Activated effector memory CD4-positive, alpha-beta T cell treated with Interleukin-2 at 50 U/mL for 16 hours (primary cell): ENCODE data around the gene NPC1L1.

ENCODE experiments used
- DNase-seq: peaks from one replicate; pipeline ENCODE4 v3.0.0-alpha.2; 2020

Gene NPC1L1, protein sequence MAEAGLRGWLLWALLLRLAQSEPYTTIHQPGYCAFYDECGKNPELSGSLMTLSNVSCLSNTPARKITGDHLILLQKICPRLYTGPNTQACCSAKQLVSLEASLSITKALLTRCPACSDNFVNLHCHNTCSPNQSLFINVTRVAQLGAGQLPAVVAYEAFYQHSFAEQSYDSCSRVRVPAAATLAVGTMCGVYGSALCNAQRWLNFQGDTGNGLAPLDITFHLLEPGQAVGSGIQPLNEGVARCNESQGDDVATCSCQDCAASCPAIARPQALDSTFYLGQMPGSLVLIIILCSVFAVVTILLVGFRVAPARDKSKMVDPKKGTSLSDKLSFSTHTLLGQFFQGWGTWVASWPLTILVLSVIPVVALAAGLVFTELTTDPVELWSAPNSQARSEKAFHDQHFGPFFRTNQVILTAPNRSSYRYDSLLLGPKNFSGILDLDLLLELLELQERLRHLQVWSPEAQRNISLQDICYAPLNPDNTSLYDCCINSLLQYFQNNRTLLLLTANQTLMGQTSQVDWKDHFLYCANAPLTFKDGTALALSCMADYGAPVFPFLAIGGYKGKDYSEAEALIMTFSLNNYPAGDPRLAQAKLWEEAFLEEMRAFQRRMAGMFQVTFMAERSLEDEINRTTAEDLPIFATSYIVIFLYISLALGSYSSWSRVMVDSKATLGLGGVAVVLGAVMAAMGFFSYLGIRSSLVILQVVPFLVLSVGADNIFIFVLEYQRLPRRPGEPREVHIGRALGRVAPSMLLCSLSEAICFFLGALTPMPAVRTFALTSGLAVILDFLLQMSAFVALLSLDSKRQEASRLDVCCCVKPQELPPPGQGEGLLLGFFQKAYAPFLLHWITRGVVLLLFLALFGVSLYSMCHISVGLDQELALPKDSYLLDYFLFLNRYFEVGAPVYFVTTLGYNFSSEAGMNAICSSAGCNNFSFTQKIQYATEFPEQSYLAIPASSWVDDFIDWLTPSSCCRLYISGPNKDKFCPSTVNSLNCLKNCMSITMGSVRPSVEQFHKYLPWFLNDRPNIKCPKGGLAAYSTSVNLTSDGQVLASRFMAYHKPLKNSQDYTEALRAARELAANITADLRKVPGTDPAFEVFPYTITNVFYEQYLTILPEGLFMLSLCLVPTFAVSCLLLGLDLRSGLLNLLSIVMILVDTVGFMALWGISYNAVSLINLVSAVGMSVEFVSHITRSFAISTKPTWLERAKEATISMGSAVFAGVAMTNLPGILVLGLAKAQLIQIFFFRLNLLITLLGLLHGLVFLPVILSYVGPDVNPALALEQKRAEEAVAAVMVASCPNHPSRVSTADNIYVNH (N-terminal part only)

GRCh38 chr7:44541028-44541869 lies at the start of gene NPC1L1:
TSS of gene NPC1L1 (minus strand) at chr7:44541330. CDS start at chr7:44541259, 71 bp downstream.
- no peak for DNase-seq

DNA sequence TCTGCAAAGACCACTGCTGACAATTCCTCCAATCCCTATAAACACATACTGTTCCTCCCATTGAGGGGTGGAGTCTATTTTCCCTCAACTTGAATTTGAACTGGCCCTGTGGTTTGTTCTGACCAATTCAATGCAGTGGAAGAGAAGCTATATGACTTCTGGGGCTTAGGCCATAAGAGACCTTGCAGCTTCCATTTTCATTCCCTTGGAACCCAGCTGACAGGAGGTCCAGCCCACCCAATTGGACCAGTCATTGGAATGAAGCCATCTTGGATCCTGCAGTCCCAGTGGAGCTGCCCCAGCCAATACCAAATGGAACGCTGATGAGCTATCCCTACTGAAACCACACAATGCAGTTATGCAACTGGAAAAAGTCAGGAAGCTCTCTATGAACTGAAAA lies 49.8 kb upstream of the NPC1L1 start:
- no peak for DNase-seq

GRCh38 chr7:44587843-44588711 lies 46.9 kb upstream of the NPC1L1 start:
- peak; percentile 39 for DNase-seq

GRCh38 chr7:44583146-44583865 lies 42.2 kb upstream of the NPC1L1 start:
- no peak for DNase-seq

- peak; percentile 100 for DNase-seq
These were observed 40.9 kb upstream of the NPC1L1 start, which contains the start of gene TMED4 for GRCh38 chr7:44581879-44582603. TSS of gene TMED4 (minus strand) at chr7:44582231. CDS start at chr7:44582206, 25 bp downstream.

DNA sequence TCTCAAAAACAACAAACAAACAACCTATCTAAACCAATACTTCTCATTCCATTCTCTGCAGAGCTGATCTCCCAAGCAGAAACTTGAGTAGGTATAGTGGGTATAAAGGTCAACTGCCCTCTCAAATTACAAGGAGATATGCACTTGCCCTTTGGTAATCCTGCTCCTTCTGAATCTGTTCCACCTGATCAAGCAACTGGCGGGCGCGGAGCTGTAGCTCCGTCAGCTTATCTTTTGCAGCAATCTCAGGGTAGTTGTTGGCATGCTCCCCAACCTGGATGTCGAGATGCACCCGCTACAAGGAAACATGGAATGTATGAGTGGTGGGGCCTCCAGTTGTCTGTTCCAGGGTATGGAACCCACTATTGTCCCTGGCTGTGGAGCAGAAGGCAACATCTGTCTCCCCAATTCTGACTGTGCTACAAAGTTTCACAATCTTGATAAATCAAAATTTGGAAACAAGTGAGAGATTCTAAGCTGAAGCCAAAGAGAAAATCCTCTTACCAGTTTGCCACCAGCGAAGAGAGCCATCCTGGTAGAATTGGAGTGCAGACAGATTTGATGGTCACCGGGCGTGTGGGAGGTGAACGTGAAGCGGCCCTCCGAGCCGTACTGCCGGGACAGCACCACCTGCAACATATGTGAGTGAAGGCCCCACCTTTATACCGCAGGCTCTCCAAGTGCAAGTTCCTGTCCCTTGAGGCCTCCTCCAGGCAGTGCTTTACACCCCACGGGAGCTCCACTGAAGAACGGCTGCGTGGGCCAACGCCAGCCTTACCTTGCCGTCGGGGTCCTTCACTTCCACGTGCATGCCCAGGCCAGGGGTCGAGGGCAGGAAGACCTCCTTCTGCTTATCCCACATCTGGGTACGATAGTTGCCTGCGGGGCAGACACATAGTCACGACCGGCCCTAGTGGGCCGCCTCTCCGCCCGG lies 40.1 kb upstream of the NPC1L1 start:
- DNase-seq: peak; percentile 41

DNA sequence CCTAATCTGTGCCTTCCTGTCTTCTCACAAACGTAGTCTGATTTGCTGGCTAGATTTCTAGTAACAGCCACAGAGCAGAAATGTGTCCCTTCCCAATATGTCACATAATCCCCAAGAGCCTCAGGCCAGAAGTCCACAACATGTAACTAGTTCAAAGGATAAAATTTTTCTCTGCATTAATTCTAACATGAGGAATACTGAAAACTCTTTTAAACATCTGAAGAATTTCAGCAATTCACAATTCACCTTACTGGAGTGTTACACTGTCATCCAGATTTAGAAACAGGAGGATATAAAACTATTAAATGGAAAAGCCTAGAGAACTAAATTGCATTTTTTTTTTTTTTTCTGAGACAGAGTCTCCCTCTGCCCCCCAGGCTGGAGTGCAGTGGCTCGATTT lies 35.1 kb upstream of the NPC1L1 start:
- DNase-seq: no peak

DNA sequence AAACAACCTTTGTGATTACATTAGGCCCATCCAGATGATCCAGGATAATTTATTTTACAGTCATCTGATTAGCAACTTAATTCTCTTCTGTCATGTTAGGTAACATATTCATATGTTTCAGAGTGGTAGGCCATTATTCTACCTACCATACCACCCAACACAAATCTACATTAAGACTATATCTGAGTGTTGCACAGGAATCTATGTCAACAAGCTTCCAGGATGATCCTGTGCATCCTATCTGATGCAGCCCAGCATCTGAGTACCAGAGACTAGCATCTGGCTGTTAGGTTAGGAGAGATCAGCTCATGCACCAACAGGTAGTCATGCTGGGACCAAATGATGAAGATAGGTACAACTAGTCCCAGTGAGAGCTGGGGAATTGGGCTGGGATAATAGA lies 33.9 kb upstream of the NPC1L1 start:
- no peak for DNase-seq

DNA sequence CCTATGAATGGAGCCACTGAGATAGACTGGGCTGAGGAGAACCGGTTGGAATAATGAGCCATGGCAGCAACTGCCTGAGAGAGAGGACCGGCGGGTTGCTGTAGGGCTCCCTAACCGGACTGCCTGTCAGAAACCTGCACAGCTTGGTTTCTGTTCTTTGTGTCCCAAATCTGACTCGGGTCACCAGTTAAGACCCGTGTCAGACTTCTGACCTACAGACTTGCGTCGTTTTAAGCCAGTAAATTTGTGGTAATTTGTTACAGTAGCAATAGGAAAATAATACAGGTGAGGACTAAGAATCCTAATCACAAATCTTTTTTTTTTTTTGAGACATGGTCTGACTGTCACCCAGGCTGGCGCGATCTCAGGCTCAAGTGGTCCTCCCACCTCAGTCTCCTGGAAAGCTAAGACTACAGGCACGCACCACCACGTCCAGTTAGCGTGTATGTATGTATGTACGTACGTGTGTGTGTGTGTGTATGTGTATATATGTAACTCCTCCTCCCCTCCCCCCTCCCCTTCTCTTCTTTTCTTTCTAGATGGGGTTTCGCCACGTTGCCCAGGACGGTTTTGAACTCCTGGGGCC lies 33.2 kb upstream of the NPC1L1 start:
- DNase-seq: no peak

- DNase-seq: peak; percentile 88
These were observed 32.5 kb upstream of the NPC1L1 start, which contains the start of gene DDX56 for GRCh38 chr7:44573464-44574286. TSS of gene DDX56 (minus strand) at chr7:44573908. CDS start at chr7:44573895, 13 bp downstream.

DNA sequence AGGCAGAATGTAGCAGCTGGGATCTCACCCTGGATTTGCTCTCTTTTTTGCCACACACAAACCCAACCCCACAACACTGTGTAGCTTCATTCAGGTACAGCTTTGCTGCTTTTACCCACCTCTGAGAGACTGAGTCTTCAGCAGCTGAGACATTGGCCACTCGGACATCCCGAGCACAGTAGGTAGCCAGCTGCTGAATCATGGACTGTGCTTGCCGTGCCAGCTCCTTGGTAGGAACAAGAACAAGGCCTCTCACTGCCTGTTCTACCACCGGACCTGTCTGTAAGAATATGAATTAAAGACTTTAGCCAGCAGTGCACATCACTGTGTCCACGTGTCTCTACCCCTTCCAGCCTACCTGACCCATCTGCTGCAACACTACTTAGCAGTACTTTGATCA lies 31.6 kb upstream of the NPC1L1 start:
- DNase-seq: no peak

DNA sequence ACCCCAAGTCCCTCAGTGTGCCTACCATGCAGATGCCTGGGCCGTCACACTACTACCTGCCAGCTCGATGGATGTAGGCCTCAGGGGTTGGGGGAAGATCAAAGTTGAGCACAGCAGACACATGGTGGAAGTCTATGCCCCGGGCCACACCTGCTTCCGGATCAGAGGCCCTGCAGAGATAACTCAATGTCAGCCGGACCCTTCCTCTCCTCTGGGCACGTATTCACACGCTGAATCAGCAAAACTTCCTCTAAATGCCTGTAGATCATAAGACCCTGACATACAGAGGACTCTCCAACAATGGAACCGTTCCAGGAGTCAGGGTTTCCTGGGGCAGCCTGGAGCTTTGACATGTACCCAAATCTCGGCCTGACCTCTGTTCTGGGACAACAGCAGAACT lies 28.8 kb upstream of the NPC1L1 start:
- no peak for DNase-seq

DNA sequence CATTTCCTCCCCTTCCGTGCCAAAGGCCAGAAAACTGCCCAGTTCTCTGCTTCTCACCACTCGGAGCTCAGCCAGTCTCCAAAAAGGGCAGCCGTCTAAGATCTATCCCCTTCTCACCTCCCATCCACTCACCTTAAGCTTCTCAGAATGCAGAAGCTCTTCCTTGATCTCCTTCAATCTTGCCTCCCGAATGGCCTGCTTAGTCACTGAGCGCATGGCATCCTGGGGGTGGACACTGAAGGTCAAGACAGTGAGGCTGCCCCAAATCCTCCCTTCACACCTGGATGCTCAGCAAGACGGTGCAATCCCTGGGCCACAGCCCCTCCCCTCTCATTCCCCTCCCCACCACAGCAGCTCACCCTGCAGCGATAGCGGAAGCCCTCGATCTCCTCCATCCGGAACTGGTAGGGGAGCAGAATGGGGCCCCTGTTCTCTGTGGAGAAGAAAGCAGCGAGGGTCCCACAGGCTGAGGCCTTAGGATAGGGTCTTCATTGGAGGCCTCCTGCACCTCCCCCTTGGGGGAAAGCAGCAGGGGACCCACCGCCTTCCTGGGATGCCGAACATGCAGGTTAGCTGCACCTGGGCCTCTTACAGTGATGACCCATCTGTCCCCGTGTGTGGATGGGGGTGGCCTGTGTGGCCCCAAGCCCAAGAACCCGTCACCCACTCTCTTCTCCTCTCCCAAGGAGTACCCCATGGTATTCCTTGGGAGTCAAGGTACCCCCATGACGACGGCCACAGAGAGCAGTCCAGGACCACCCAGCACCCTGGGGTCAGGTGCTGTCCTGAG lies 27.8 kb upstream of the NPC1L1 start:
- DNase-seq: no peak

- DNase-seq: no peak
These were observed 26.8 kb upstream of the NPC1L1 start for GRCh38 chr7:44567884-44568283.

GRCh38 chr7:44566680-44567079 lies 25.6 kb upstream of the NPC1L1 start:
- DNase-seq: no peak
